ENCODE data around the gene NBEA. TPM values are rescaled to one million over a fixed set of nuclear protein-coding genes. Genes with fewer than 3 reads are reported as not detected.
"Not testable (repeated sequence)": the region's sequence is repeated elsewhere in the genome, so short reads cannot be mapped to it uniquely, and the experiment has no call there.

The NBEA gene
- total RNA-seq = 1 to 10 TPM; 2.1 to 4.3 TPM
- long read RNA-seq, partial matches to known transcripts = 1 of 2 reads
- long read RNA-seq, other reads (novel, unspliced or antisense) = 1 of 2 reads

DNA sequence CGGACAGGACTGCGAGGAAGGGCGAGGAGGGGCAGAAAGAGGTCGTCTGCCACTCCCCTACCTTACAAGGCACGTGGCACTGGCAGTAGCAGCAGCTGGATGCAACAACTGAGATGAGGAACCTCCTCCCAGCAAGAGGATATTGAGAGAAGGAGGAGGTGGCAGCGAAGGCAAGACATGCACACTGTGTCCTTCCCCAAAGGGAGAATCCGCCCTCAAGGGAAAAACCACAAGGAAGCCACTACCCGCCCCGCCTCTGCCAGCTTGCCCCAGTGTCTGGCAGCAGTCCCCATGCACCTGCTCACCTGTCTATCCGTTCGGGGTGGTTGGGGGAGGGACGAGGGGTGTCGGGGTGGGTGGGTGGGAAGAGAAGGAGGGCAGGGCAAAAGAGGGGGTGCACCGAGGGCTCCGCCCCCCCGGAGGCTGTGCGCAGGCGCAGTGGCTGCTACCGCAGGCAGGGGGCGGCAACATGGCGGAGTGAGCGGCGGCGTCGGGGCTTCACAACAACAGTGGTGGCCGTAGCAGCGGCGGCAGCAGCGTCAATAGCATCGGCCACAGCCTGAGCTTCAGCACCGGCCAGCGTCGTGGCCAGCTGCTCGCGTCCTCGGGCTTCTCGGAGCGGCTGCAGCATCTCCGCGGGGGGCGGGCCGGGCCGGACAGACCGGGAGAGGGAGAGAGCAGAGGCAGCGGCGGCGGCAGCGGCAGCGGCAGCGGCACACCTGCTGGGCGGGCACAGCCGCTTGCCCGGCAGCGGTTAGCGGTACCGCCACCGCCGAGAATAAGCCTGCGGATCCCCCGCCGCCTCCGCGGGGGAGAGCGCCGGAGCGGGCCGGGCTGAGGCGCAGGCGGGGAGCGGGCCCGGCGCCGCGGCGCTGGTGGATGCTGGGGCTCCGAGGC is at the start of gene NBEA:
Gene NBEA (plus strand): TSS at position 436 of the 897 bp plus-strand sequence. CDS start 551 bp downstream, outside the sequence.
- intact Hi-C loops (cut with DNase I, micrococcal nuclease) = no loop called here
- peak; percentile 85 for ATAC-seq
- DNase-seq = peak; percentile 69 to 81

DNA sequence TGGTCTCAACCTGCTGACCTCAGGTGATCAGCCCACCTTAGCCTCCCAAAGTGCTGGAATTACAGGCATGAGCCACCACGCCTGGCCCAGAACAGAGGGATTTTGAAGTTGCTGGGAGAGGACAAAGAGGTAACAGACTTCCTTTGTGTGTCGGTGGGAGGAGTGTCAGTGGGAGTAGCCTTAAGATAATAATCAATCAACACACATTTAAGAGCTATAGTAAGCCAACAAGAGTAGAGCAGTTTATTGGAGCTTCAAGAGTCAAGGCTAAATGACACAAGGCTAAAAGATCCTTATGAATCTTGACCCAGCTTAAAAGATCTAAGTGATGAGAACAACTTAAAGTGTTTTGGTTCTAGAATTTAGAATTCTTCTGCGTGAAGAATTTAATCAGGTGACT is 47.3 kb upstream of the NBEA start:
- ATAC-seq (no peak), DNase-seq (no peak)
- intact Hi-C loops (cut with DNase I, micrococcal nuclease) = no loop called here

DNA sequence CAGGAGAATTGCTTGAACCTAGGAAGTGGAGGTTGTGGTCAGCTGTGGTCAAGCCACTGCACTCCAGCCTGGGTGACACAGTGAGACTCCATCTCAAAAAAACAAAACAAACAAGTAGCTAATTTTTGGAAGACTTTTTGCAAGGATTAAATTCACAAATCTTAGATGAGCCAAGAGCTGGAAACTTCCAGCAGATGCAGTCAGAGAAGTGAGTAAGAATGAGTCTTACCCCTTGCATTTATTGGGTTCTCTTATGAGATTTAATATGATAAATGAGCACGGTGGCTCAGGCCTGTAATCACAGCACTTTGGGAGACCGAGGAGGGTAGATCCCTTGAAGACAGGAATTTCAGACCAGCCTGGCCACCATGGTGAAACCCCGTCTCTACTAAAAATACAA is 44.9 kb upstream of the NBEA start:
- no peak for DNase-seq
- intact Hi-C loops (cut with DNase I, micrococcal nuclease) = no loop called here
- no peak for ATAC-seq

- ATAC-seq = no peak
- DNase-seq = no peak
- intact Hi-C loops (cut with DNase I, micrococcal nuclease) = no loop called here
Measured at GRCh38 chr13:34899888-34900287, 42.2 kb upstream of the NBEA start.

DNA sequence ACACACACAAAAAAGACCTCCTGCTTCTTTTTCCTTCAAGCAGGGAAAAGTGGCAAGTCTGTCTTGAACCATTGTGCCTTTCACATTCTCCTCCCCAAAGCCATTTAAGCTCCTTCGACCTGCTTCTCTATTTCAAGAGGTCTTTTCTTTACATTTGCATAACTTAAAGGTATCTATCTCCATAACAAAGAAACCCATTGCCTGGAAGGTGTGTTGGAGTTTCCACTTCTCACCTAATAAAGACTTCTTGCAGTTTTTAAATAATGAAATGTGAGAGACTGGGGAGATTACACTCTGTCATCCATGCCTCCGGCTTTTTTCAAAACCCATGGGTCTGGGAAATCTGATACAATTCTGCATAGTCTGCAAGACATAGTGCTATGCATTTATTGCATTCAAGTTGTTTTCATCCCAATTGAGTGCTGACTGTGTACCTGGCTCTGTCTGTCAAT is 41.8 kb upstream of the NBEA start:
- ATAC-seq (no peak), DNase-seq (no peak)
- intact Hi-C loops (cut with DNase I, micrococcal nuclease) = no loop called here

- intact Hi-C loops (cut with DNase I, micrococcal nuclease) = no loop called here
- no peak for DNase-seq
- ATAC-seq = no peak
Measured at GRCh38 chr13:34901572-34901971, 40.5 kb upstream of the NBEA start.

DNA sequence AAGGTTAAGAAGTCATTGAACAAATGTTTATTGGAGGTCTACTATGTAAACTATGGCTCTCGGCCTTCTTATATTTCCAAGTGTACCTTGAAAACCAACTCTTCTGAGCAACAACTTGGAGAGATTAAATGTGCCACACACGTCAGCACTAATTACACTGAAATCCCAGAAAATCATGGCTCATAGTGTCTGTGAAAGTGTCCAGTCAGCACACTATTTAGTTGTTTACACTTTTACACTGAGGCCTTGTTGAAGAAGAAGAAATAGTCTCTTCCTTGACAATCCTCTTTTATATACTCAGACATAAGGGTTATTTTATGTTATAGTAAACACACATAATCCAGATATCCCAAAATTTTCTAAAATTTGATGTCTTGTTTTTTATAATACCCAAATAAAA is 30.9 kb upstream of the NBEA start:
- DNase-seq (no peak), ATAC-seq (no peak)
- intact Hi-C loops (cut with DNase I, micrococcal nuclease) = no loop called here

- intact Hi-C loops (cut with DNase I, micrococcal nuclease) = no loop called here
- DNase-seq (no peak), ATAC-seq (no peak)
Measured at GRCh38 chr13:34913040-34913439, 29.0 kb upstream of the NBEA start.

GRCh38 chr13:34914416-34914815 is 27.7 kb upstream of the NBEA start:
- ATAC-seq (no peak), DNase-seq (no peak)
- intact Hi-C loops (cut with DNase I, micrococcal nuclease) = no loop called here

- intact Hi-C loops (cut with DNase I, micrococcal nuclease) = no loop called here
- no peak for ATAC-seq
- DNase-seq = no peak
Measured at GRCh38 chr13:34926508-34926907, 15.6 kb upstream of the NBEA start.

DNA sequence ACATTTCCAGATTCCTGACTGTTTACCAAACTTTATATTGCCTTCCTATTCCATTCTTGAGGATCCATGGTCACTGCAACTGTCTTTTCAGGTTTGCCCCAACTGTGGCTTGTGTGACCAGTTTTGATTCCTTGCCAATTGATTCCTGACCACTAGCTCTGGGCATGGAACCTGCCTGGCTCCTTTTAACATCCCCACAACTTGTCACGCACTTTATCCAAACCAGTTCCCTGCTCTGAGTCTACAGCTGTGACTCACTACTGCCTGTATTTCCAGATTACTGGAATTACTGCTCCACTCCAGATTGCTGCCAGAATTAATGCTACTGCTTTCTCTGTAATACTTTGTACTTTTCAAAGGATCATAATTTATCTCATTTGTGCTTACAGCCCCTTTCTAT is 13.4 kb upstream of the NBEA start:
- DNase-seq; intact Hi-C loops (cut with DNase I, micrococcal nuclease); ATAC-seq: not testable (repeated sequence)

DNA sequence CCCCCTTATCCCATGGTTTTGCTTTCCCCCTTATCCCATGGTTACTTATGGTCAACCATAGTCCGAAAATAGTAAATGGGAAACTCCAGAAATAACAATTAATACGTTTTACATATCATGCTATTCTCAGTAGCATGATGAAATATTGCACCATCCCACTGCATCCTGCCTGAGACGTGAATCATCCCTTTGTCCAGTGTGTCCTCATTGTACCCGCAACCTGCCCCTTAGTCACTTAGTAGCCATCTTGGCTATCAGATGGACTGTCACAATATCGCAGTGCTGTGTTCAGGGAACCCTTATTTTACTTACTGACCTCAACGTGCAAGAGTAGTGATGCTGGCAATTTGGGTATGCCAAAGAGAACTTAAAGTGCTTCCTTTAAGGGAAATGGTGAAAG is 10.5 kb upstream of the NBEA start:
- no peak for ATAC-seq
- intact Hi-C loops (cut with DNase I, micrococcal nuclease) = no loop called here
- no peak for DNase-seq

- intact Hi-C loops (cut with DNase I, micrococcal nuclease) = no loop called here
- no peak for ATAC-seq
Measured at GRCh38 chr13:34933349-34933748, 8.7 kb upstream of the NBEA start.

DNA sequence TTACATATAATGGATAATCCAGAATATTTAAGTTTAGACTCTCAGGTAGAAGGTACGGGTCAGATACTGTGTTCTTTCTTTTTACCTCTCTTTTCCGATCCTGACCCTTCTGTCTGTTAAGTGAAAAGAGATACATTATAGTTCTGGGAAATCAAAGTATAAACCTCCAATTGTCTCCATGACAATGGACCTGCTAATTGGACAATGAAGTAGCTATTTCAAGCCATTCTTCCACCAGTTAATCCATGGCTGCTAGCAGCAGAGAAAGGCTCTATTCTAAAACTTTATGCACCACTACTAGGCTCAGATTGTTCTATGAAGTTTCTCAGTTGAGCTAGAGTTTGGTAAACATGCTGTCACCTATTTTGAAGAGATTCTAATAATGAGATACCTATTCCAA is 8.3 kb upstream of the NBEA start:
- DNase-seq (no peak), ATAC-seq (no peak)
- intact Hi-C loops (cut with DNase I, micrococcal nuclease) = no loop called here

More at GRCh38 chr13:34933349-34933748, 8.7 kb upstream of the NBEA start:
- no peak for DNase-seq

DNA sequence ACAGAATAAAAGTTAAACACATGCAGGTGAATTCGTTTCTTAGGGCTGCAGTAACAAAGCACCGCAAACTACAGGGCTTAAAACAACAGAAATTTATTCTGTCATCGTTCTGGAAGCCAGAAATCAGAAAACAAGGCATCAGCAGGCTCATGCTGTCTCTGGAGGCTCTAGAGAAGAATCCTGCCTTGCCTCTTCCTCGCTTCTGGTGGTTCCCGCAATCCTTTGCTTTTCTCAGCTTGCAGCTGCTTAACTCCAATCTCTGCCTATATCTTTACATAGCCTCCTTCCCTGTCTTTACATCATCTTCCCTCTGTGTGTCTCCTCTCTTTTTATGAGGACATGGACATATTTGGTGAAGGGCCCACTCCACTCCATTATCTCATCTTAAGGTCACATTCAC is 6.2 kb upstream of the NBEA start:
- intact Hi-C loops (cut with DNase I, micrococcal nuclease) = no loop called here
- DNase-seq (no peak), ATAC-seq (no peak)

DNA sequence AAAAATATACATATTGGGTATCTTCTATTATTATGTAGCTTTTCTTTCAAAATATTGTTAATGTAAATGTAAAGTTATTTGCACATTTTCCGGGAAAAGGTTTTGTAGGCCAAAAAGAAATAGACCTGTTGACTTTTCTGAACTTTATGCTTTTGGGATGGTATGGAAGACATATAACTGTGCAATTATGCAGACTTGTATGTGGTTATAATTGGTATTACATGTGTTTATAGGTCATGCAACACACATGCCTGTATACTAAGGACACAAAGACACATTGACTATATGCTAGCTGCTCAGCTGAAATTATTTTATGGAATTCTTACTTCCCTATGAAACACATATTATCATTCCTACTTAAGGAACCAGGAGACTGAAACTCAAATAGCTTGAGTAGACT is 2.3 kb upstream of the NBEA start:
- intact Hi-C loops (cut with DNase I, micrococcal nuclease) = no loop called here
- ATAC-seq (no peak), DNase-seq (no peak)

- intact Hi-C loops (cut with DNase I, micrococcal nuclease) = no loop called here
- DNase-seq (no peak), ATAC-seq (peak; percentile 9)
Measured at GRCh38 chr13:34941436-34941834, 635 bp upstream of the NBEA start.

DNA sequence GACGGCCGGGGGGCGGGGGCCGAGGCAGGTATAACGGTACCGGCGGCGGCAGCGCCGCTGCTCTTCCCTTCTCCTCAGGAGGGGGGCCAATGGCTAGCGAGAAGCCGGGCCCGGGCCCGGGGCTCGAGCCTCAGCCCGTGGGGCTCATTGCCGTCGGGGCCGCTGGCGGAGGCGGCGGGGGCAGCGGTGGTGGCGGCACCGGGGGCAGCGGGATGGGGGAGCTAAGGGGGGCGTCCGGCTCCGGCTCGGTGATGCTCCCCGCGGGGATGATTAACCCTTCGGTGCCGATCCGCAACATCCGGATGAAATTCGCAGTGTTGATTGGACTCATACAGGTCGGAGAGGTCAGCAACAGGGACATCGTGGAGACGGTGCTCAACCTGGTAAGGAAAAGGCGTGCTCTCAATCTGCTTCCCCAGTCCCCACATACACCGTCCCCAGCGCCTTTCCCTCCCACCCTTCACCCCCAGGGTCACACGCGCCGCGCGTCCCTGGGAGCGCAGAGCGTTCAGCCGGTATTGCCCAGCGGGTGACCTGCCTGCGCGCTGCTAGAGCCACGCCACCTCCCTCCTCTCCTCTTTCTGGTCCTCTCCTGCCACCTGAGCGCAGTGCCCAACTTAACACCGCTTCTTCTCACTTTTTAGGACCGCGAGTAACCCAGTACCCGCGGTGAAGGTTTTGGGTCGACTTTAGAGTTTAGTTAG is 814 bp downstream of the NBEA start:
- ATAC-seq = peak; percentile 32
- intact Hi-C loops (cut with DNase I, micrococcal nuclease) = no loop called here
- peak; percentile 25 to 30 for DNase-seq

- no peak for ATAC-seq
- intact Hi-C loops (cut with DNase I, micrococcal nuclease) = no loop called here
- DNase-seq = no peak
Measured at GRCh38 chr13:34943436-34944273, 1.6 kb downstream of the NBEA start.

Measured in left colon (tissue), 2 donors.